ENCODE data around the gene RNU5D-1.

The RNU5D-1 gene

DNA sequence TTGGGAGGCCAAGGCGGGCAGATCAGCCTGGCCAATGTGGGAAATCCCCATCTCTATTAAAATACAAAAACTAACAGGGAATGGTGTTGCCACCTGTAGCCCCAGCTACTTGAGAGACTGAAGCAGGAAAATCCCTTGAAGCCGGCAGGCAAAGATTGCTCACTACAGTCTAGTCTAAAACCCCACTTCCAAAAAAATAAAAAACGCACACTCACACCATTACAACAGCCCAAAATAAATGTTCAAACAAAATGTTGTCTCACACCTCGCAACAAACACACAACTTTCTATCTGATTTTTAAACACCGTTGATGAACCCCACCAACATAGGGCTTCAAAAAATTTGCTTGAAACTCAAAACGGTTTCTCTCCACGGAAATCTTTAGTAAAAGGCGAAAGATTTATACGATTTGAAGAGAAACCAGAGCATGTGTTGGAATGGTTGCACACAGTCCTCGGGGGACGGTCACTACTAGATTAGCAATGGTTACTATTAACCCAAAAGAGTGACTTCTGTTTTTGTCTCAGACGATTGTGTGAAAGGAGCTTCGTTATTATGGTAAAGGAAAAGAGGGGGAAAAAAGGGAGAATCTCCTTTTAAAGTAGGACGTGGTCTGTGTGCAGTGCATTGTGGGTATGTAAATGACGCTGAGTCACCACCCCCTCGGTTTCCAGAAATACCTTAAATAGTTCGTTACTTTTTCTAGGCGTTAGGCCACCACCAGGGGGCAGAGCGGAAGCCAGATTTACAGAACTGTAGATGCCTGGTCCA lies at the start of gene RNU5D-1 (continued):
- TF ChIP-seq ZFP41 (tag by site-specific recombination; IDR thresholded peaks at IDR 0.05; ENCODE audit: borderline replicate concordance) (no peak), GLIS1 (tag by site-specific recombination; IDR thresholded peaks at IDR 0.05) (peak; percentile 62), ZNF624 (tag by site-specific recombination; IDR thresholded peaks at IDR 0.05) (no peak), ZBTB21 (tag by site-specific recombination; IDR thresholded peaks at IDR 0.05) (no peak), ZNF473 (tag by site-specific recombination; IDR thresholded peaks at IDR 0.05) (no peak), ZNF677 (tag by site-specific recombination; IDR thresholded peaks at IDR 0.05) (no peak), ZNF571 (tag by site-specific recombination; IDR thresholded peaks at IDR 0.05) (no peak), ZFP37 (tag by site-specific recombination; IDR thresholded peaks at IDR 0.05) (peak; percentile 81), TCF7L2 (IDR thresholded peaks at IDR 0.05; ENCODE audit: borderline replicate concordance, low read depth, low read length) (no peak), HOXD13 (CRISPR knock-in tag; IDR thresholded peaks at IDR 0.05; ENCODE audit: borderline replicate concordance) (0 out of 2 replicates have a peak, but pooled peaks have one; percentile 10), ZNF10 (tag by site-specific recombination; IDR thresholded peaks at IDR 0.05) (0 out of 2 replicates have a peak, but pooled peaks have one; percentile 5), ZNF600 (tag by site-specific recombination; IDR thresholded peaks at IDR 0.05) (peak; percentile 88), ZNF184 (tag by site-specific recombination; IDR thresholded peaks at IDR 0.05) (0 out of 2 replicates have a peak, but pooled peaks have one; percentile 17), ZNF623 (tag by site-specific recombination; IDR thresholded peaks at IDR 0.05) (peak; percentile 10), SP7 (tag by site-specific recombination; IDR thresholded peaks at IDR 0.05) (peak; percentile 59), ZNF16 (tag by site-specific recombination; IDR thresholded peaks at IDR 0.05; ENCODE audit: low read depth) (no peak), ZNF521 (tag by site-specific recombination; IDR thresholded peaks at IDR 0.05) (no peak), ZNF626 (tag by site-specific recombination; IDR thresholded peaks at IDR 0.05) (no peak), ZNF416 (tag by site-specific recombination; IDR thresholded peaks at IDR 0.05) (no peak), ZNF354C (tag by site-specific recombination; IDR thresholded peaks at IDR 0.05; ENCODE audit: borderline replicate concordance, low read depth) (no peak)
- TF ChIP-seq, protein P1, sequence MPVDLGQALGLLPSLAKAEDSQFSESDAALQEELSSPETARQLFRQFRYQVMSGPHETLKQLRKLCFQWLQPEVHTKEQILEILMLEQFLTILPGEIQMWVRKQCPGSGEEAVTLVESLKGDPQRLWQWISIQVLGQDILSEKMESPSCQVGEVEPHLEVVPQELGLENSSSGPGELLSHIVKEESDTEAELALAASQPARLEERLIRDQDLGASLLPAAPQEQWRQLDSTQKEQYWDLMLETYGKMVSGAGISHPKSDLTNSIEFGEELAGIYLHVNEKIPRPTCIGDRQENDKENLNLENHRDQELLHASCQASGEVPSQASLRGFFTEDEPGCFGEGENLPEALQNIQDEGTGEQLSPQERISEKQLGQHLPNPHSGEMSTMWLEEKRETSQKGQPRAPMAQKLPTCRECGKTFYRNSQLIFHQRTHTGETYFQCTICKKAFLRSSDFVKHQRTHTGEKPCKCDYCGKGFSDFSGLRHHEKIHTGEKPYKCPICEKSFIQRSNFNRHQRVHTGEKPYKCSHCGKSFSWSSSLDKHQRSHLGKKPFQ (tag by site-specific recombination; IDR thresholded peaks at IDR 0.05): peak; percentile 87
- TF ChIP-seq, protein P2, sequence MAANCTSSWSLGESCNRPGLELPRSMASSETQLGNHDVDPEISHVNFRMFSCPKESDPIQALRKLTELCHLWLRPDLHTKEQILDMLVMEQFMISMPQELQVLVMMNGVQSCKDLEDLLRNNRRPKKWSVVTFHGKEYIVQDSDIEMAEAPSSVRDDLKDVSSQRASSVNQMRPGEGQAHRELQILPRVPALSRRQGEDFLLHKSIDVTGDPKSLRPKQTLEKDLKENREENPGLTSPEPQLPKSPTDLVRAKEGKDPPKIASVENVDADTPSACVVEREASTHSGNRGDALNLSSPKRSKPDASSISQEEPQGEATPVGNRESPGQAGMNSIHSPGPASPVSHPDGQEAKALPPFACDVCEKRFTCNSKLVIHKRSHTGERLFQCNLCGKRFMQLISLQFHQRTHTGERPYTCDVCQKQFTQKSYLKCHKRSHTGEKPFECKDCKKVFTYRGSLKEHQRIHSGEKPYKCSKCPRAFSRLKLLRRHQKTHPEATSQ (tag by site-specific recombination; IDR thresholded peaks at IDR 0.05): no peak
- TF ChIP-seq, protein P3, sequence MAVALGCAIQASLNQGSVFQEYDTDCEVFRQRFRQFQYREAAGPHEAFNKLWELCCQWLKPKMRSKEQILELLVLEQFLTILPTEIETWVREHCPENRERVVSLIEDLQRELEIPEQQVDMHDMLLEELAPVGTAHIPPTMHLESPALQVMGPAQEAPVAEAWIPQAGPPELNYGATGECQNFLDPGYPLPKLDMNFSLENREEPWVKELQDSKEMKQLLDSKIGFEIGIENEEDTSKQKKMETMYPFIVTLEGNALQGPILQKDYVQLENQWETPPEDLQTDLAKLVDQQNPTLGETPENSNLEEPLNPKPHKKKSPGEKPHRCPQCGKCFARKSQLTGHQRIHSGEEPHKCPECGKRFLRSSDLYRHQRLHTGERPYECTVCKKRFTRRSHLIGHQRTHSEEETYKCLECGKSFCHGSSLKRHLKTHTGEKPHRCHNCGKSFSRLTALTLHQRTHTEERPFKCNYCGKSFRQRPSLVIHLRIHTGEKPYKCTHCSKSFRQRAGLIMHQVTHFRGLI (tag by site-specific recombination; IDR thresholded peaks at IDR 0.05): no peak; the same call in none of the 2 replicates
- TF ChIP-seq, protein P4, sequence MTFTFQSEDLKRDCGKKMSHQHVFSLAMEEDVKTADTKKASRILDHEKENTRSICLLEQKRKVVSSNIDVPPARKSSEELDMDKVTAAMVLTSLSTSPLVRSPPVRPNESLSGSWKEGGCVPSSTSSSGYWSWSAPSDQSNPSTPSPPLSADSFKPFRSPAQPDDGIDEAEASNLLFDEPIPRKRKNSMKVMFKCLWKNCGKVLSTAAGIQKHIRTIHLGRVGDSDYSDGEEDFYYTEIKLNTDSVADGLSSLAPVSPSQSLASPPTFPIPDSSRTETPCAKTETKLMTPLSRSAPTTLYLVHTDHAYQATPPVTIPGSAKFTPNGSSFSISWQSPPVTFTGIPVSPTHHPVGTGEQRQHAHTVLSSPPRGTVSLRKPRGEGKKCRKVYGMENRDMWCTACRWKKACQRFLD (tag by site-specific recombination; IDR thresholded peaks at IDR 0.05): no peak
- TF ChIP-seq, protein P5, sequence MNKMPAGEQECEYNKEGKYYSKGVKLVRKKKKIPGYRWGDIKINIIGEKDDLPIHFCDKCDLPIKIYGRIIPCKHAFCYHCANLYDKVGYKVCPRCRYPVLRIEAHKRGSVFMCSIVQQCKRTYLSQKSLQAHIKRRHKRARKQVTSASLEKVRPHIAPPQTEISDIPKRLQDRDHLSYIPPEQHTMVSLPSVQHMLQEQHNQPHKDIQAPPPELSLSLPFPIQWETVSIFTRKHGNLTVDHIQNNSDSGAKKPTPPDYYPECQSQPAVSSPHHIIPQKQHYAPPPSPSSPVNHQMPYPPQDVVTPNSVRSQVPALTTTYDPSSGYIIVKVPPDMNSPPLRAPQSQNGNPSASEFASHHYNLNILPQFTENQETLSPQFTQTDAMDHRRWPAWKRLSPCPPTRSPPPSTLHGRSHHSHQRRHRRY (tag by site-specific recombination; IDR thresholded peaks at IDR 0.05): no peak
- TF ChIP-seq, protein P6, sequence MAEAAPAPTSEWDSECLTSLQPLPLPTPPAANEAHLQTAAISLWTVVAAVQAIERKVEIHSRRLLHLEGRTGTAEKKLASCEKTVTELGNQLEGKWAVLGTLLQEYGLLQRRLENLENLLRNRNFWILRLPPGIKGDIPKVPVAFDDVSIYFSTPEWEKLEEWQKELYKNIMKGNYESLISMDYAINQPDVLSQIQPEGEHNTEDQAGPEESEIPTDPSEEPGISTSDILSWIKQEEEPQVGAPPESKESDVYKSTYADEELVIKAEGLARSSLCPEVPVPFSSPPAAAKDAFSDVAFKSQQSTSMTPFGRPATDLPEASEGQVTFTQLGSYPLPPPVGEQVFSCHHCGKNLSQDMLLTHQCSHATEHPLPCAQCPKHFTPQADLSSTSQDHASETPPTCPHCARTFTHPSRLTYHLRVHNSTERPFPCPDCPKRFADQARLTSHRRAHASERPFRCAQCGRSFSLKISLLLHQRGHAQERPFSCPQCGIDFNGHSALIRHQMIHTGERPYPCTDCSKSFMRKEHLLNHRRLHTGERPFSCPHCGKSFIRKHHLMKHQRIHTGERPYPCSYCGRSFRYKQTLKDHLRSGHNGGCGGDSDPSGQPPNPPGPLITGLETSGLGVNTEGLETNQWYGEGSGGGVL (tag by site-specific recombination; IDR thresholded peaks at IDR 0.05): peak; percentile 77
- TF ChIP-seq, protein P7, sequence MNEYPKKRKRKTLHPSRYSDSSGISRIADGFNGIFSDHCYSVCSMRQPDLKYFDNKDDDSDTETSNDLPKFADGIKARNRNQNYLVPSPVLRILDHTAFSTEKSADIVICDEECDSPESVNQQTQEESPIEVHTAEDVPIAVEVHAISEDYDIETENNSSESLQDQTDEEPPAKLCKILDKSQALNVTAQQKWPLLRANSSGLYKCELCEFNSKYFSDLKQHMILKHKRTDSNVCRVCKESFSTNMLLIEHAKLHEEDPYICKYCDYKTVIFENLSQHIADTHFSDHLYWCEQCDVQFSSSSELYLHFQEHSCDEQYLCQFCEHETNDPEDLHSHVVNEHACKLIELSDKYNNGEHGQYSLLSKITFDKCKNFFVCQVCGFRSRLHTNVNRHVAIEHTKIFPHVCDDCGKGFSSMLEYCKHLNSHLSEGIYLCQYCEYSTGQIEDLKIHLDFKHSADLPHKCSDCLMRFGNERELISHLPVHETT (tag by site-specific recombination; IDR thresholded peaks at IDR 0.05): peak; percentile 32
